Endothelial cell of umbilical vein (primary cell): ENCODE data around the gene MFSD1. TPM values are rescaled to one million over a fixed set of nuclear protein-coding genes. Genes with fewer than 3 reads are reported as not detected.

Source experiments
- BruUV-seq: library from RNA; stranded (reverse); fragments of 400-500 nt; replicated peaks from 2 replicates; lab custom pipeline; 2021; lab: Mats Ljungman, UMichigan
- CTCF ChIA-PET: fragments of 300-600, 350-600 bp; sonication (Branson Sonifier 250); formaldehyde crosslinking; loops from one replicate; lab custom pipeline; 2021; ENCODE audit warnings: antibody characterized with exemption, inconsistent platforms; lab: Charles Lee
- POLR2A ChIA-PET: fragments of 300-600, 350-600 bp; sonication (Branson Sonifier 250); formaldehyde crosslinking; loops from one replicate; lab custom pipeline; 2021; ENCODE audit warnings: antibody characterized with exemption, inconsistent platforms; lab: Charles Lee
- DNase-seq: peaks from one replicate; pipeline ENCODE4 v3.0.0-alpha.2; 2011; ENCODE audit warnings: low read depth, low spot score
- FAIRE-seq: peaks from 2 replicates; lab custom pipeline; 2011; peaks lifted over from hg19 to GRCh38; lab: Jason Lieb, UNC
- H2AFZ ChIP-seq: 2 replicates; pipeline ENCODE4 v1.6.0; 2012; ENCODE audit warnings: low read depth, low read length, control low read depth, inconsistent platforms
- H3K27ac ChIP-seq: 2 replicates; pipeline ENCODE4 v1.5.1; 2011; ENCODE audit warnings: low read depth, mild to moderate bottlenecking, control low read depth, low read length, moderate library complexity; ENCODE audit not compliant: insufficient read depth
- H3K27me3 ChIP-seq, 2 experiments: 2 replicates each; pipeline versions ENCODE4 v1.6.0 to v1.6.1; 2011; ENCODE audit warnings: low read length in 2 of 2, mixed read lengths in 1 of 2; ENCODE audit not compliant: control insufficient read depth in 2 of 2, insufficient read depth in 2 of 2
- H3K36me3 ChIP-seq, 2 experiments: 2 replicates in 1 of 2; 3 replicates in 1 of 2; pipeline ENCODE4 v1.5.1; 2011; ENCODE audit warnings: low read length in 2 of 2, mild to moderate bottlenecking in 1 of 2, moderate library complexity in 1 of 2; ENCODE audit not compliant: control insufficient read depth in 2 of 2, insufficient read depth in 2 of 2; ENCODE audit errors: extremely low read depth in 1 of 2
- H3K4me1 ChIP-seq: 3 replicates; pipeline ENCODE4 v1.5.1; 2011; ENCODE audit warnings: mild to moderate bottlenecking, low read length; ENCODE audit not compliant: control insufficient read depth, insufficient read depth; ENCODE audit errors: extremely low read depth
- H3K4me2 ChIP-seq: 2 replicates; pipeline ENCODE4 v1.6.1; 2011; ENCODE audit warnings: low read length, control low read depth, mixed read lengths; ENCODE audit not compliant: insufficient read depth
- H3K4me3 ChIP-seq, 3 experiments: fragments of 200-600 bp in 1 of 3; sonication (generic), shearing (Covaris generic) in 1 of 3; replicated peaks in 1 of 3; 2 replicates each; pipeline ENCODE4 v1.5.1; 2011 to 2016; ENCODE audit warnings: control low read depth in 3 of 3, low read length in 3 of 3, mild to moderate bottlenecking in 2 of 3, inconsistent platforms in 1 of 3, low read depth in 1 of 3, moderate library complexity in 1 of 3; ENCODE audit not compliant: insufficient read depth in 1 of 3
- H3K79me2 ChIP-seq: 2 replicates; pipeline ENCODE4 v1.6.0; 2012; ENCODE audit warnings: low read length, inconsistent platforms; ENCODE audit not compliant: control insufficient read depth, insufficient read depth
- H3K9ac ChIP-seq: replicated peaks from 2 replicates; pipeline ENCODE3; 2011; ENCODE audit warnings: low read length, control low read depth; ENCODE audit not compliant: insufficient read depth; ENCODE audit errors: extremely low read depth
- H3K9me1 ChIP-seq: replicated peaks from 3 replicates; pipeline ENCODE4 v1.6.0; 2011; ENCODE audit warnings: mild to moderate bottlenecking, low read length; ENCODE audit not compliant: control insufficient read depth, insufficient read depth; ENCODE audit errors: extremely low read depth
- H3K9me3 ChIP-seq: replicated peaks from 2 replicates; pipeline ENCODE4 v1.5.1; 2012; ENCODE audit warnings: low read length, inconsistent platforms; ENCODE audit not compliant: control insufficient read depth, insufficient read depth
- H4K20me1 ChIP-seq: replicated peaks from 2 replicates; pipeline ENCODE3; 2011; ENCODE audit warnings: mild to moderate bottlenecking, low read length; ENCODE audit not compliant: control insufficient read depth, insufficient read depth; ENCODE audit errors: extremely low read depth
- CTCF ChIP-seq, 2 donors: IDR thresholded peaks; 1 replicate in 1 of 2; 2 replicates in 1 of 2; pipeline ENCODE4 v1.5.1; 2011; ENCODE audit warnings: low read length in 2 of 2, mild to moderate bottlenecking in 2 of 2, moderate library complexity in 2 of 2, control low read depth in 1 of 2, inconsistent platforms in 1 of 2, low read depth in 1 of 2; ENCODE audit not compliant: insufficient read depth in 1 of 2; ENCODE audit errors: extremely low read depth in 1 of 2
- EZH2 ChIP-seq: IDR thresholded peaks from 2 replicates; pipeline ENCODE4 v1.6.1; 2012; ENCODE audit warnings: borderline replicate concordance, low read depth, mild to moderate bottlenecking, moderate library complexity, low read length, inconsistent platforms; ENCODE audit not compliant: severe bottlenecking
- FOS ChIP-seq: IDR thresholded peaks from 2 replicates; pipeline ENCODE4 v1.6.1; 2011; ENCODE audit warnings: mild to moderate bottlenecking, low read length, moderate library complexity, borderline replicate concordance; ENCODE audit not compliant: insufficient read depth
- GATA2 ChIP-seq: IDR thresholded peaks from 2 replicates; pipeline ENCODE4 v1.7.0; 2011; ENCODE audit warnings: low read depth, mild to moderate bottlenecking, moderate library complexity, mixed read lengths, low read length; ENCODE audit not compliant: insufficient read length, insufficient read depth
- JUN ChIP-seq: IDR thresholded peaks from 2 replicates; pipeline ENCODE4 v1.6.1; 2011; ENCODE audit warnings: borderline replicate concordance, low read depth; ENCODE audit not compliant: insufficient read length, insufficient read depth
- MAX ChIP-seq: IDR thresholded peaks from 2 replicates; pipeline ENCODE4 v1.6.1; 2011; ENCODE audit not compliant: insufficient read depth, insufficient read length
- MYC ChIP-seq: IDR thresholded peaks from one replicate; pipeline ENCODE4 v1.6.1; 2011; ENCODE audit warnings: mild to moderate bottlenecking, low read depth, low read length
- POLR2A ChIP-seq: IDR thresholded peaks from 2 replicates; pipeline ENCODE4 v1.6.1; 2012; ENCODE audit warnings: low read depth, mild to moderate bottlenecking, control low read depth, low read length
- POLR2AphosphoS5 ChIP-seq: IDR thresholded peaks from 2 replicates; pipeline ENCODE4 v1.6.1; 2012; ENCODE audit warnings: low read depth, mild to moderate bottlenecking, control low read depth, low read length, moderate library complexity; ENCODE audit not compliant: insufficient read depth
- dilution Hi-C: fragments of 300-500 bp; cut with MboI; formaldehyde crosslinking; loops from one replicate; pipeline ENCODE4 v1.15.0; 2019; ENCODE audit warnings: low sequenced_read_pairs; ENCODE audit not compliant: extremely low pct_ligation_motif_present
- intact Hi-C: fragments of 100-400 bp; cut with micrococcal nuclease; formaldehyde crosslinking; loops from one replicate; pipeline ENCODE4 v1.10.0; 2022
- polyA plus RNA-seq, 4 experiments: library from polyadenylated mRNA; depleted of rRNA in 3 of 4; stranded (reverse) in 3 of 4; unstranded in 1 of 4; fragments of >200 nt; gene quantifications; 2 replicates each; pipeline versions ENCODE4 v1.2.1 to v1.2.3, GENCODE V29; 2011 to 2012; ENCODE audit warnings: missing spikeins in 1 of 4
- total RNA-seq: library from RNA; stranded (reverse); gene quantifications from 2 replicates; pipeline ENCODE4 v1.2.3, GENCODE V29; 2021

MFSD1 gene
- total and polyA plus RNA-seq, 2 donors (not counting 3 experiments of a cell fraction or from before 2014, with no cell fraction given) = 38.2 to 65.1 TPM

DNA sequence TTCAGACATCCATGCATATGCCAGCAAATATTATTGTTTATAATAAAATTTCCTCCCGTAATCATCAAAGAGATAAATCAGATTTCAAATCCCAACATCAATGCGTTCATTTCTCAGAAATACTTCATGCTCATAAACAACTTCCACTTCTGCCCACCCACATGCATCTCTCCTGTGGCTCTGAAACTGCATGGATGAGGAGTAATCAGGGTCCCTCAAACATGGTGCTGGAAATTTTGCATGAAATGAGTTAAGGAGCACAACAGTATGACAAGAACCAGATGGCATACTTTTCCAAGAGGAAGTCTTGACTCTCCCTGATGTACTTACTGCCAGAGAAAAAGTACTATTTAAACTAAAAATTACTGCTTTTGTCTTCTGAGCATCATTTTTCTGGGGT, 26.9 kb upstream of the MFSD1 start:
- H3K9me1 ChIP-seq = no peaks in the 10 kb centered on the region
- TF ChIP-seq POLR2AphosphoS5 (no peak), FOS (no peak), EZH2 (no peak), JUN (no peak), MYC (no peak), GATA2 (no peak), POLR2A (no peak), CTCF (IDR thresholded peaks at IDR 0.05; ENCODE audit: extremely low read depth in 1 of 2, insufficient read depth in 1 of 2, low read depth in 1 of 2, low read length in 2 of 2) (no peak), MAX (no peak)
- H4K20me1 ChIP-seq = no peaks in the 10 kb centered on the region
- H3K79me2 ChIP-seq = no peaks in the 10 kb centered on the region
- dilution Hi-C loops (no loop called here), intact Hi-C loops (no loop called here)
- H3K9me3 ChIP-seq = no peaks in the 10 kb centered on the region
- BruUV-seq = no TSS peak
- H3K27ac ChIP-seq = no peak overlapping the region
- H3K4me2 ChIP-seq = no peak overlapping the region
- no peaks in the 10 kb centered on the region for H3K36me3 ChIP-seq
- ChIA-PET CTCF (no interaction called here), POLR2A (no interaction called here)
- FAIRE-seq (no peak), DNase-seq (no peak)
- H3K4me3 ChIP-seq = no peak overlapping the region
- no peak overlapping the region for H3K9ac ChIP-seq
- peaks cover under 1% of the 10 kb centered on the region for H3K4me1 ChIP-seq
- no peak overlapping the region for H2AFZ ChIP-seq
- no peaks in the 10 kb centered on the region for H3K27me3 ChIP-seq
